ENCODE results near the gene BMP10.

GRCh38 chr2:68850524-68850923, 20.7 kb downstream of the BMP10 start:
- TF ChIP-seq, protein P1, sequence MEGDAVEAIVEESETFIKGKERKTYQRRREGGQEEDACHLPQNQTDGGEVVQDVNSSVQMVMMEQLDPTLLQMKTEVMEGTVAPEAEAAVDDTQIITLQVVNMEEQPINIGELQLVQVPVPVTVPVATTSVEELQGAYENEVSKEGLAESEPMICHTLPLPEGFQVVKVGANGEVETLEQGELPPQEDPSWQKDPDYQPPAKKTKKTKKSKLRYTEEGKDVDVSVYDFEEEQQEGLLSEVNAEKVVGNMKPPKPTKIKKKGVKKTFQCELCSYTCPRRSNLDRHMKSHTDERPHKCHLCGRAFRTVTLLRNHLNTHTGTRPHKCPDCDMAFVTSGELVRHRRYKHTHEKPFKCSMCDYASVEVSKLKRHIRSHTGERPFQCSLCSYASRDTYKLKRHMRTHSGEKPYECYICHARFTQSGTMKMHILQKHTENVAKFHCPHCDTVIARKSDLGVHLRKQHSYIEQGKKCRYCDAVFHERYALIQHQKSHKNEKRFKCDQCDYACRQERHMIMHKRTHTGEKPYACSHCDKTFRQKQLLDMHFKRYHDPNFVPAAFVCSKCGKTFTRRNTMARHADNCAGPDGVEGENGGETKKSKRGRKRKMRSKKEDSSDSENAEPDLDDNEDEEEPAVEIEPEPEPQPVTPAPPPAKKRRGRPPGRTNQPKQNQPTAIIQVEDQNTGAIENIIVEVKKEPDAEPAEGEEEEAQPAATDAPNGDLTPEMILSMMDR (conservative IDR thresholded peaks at IDR 0.05; ENCODE audit: low read depth, low read length): no peak
- TF ChIP-seq EZH2 (IDR thresholded peaks at IDR 0.05; ENCODE audit: borderline replicate concordance, low read depth, low read length, poor library complexity, severe bottlenecking): no peak

All from A673 (cell line).